ENCODE results near the gene LIG3.
A peak's percentile ranks its signal among the peaks of the same experiment; 100 is the strongest.
"Not testable (repeated sequence)": the region's sequence is repeated elsewhere in the genome, so short reads cannot be mapped to it uniquely, and the experiment has no call there.

Gene LIG3

DNA sequence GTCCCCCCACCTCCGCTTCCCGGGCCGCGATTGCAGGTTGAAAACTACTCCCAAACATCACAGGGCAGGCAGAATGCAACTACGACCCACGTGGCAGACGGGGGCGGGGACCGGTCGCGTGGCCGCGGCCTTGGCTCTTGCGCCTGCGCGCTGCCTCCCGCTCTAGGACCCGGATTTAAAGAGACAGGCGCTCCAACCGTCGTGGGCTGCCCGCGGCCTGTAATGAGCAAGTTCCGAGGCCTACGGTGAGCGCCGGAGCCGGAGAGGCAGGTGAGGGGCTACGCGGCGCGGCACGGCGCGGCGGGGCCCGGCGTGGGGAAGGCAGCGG is at the start of gene LIG3:
Gene LIG3 (plus strand): TSS at position 160 of the 328 bp plus-strand sequence. CDS start 2,494 bp downstream, outside the sequence.
- Mint-ChIP-seq H3K4me3 (peak within 1 kb of the TSS; percentile 91 to 97 (median 96)), H3K36me3 (ENCODE audit: low read depth) (peaks cover 14% of the 10 kb centered on the region), H3K9me3 (no peaks in the 10 kb centered on the region), H3K4me1 (peaks cover 40% of the 10 kb centered on the region), H3K27me3 (ENCODE audit: low read depth) (no peaks in the 10 kb centered on the region), H3K27ac (peak within 1 kb of the TSS; percentile 98 to 99 (median 99))
- TF ChIP-seq, protein P1, sequence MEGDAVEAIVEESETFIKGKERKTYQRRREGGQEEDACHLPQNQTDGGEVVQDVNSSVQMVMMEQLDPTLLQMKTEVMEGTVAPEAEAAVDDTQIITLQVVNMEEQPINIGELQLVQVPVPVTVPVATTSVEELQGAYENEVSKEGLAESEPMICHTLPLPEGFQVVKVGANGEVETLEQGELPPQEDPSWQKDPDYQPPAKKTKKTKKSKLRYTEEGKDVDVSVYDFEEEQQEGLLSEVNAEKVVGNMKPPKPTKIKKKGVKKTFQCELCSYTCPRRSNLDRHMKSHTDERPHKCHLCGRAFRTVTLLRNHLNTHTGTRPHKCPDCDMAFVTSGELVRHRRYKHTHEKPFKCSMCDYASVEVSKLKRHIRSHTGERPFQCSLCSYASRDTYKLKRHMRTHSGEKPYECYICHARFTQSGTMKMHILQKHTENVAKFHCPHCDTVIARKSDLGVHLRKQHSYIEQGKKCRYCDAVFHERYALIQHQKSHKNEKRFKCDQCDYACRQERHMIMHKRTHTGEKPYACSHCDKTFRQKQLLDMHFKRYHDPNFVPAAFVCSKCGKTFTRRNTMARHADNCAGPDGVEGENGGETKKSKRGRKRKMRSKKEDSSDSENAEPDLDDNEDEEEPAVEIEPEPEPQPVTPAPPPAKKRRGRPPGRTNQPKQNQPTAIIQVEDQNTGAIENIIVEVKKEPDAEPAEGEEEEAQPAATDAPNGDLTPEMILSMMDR (IDR thresholded peaks at IDR 0.05; ENCODE audit: unreplicated experiment in 3 of 3) = no peak

DNA sequence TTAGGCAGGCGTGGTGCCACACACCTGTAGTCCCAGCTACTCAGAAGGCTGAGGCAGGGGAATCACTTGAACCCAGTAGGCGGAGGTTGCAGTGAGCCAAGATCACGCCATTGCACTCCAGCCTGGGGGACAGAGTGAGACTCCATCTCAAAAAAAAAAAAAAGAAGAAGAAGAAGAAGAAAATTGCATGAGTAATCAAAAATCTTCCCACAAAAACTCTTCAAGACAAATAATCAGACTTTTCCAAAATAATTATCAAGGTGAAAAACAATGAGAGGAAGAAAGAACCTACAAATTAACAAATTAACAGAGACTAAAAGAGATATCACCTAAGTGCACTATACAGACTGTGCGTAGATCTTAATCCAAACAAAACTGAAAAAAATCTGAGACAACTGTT is 29.5 kb upstream of the LIG3 start:
- not testable (repeated sequence) for H3K4me1 Mint-ChIP-seq; H3K36me3 Mint-ChIP-seq (ENCODE audit: low read depth); H3K9me3 Mint-ChIP-seq; H3K27ac Mint-ChIP-seq; H3K4me3 Mint-ChIP-seq; H3K27me3 Mint-ChIP-seq (ENCODE audit: low read depth)

DNA sequence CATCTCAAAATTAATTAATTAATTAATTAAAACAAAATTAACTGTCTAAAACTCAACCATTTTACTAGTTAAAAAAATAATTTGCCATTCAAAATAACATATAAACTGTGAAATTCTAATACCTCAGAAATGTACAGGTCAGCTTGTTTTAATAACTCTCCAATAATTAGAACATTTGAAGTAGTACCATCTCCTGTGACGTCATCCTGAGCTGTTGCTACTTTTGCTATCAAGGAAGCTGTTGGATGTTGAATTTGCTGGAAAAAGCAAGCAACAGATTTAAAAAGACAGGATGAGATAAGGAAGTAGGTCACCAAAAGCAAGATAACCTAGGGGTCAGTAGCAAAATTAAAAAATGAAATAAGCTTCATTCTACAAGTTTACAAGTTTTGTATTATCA is 21.9 kb upstream of the LIG3 start:
- peaks cover 12% of the 10 kb centered on the region for H3K4me1 Mint-ChIP-seq
- peaks cover 4% of the 10 kb centered on the region for H3K27me3 Mint-ChIP-seq (ENCODE audit: low read depth)
- peaks cover 4% of the 10 kb centered on the region for H3K36me3 Mint-ChIP-seq (ENCODE audit: low read depth)
- no peak overlapping the region for H3K27ac Mint-ChIP-seq
- TF ChIP-seq, protein P1 (IDR thresholded peaks at IDR 0.05; ENCODE audit: unreplicated experiment in 3 of 3) = no peak
- peak overlapping the region in 2 of 3 experiments; percentile 61 to 64 for H3K4me3 Mint-ChIP-seq
- no peaks in the 10 kb centered on the region for H3K9me3 Mint-ChIP-seq

DNA sequence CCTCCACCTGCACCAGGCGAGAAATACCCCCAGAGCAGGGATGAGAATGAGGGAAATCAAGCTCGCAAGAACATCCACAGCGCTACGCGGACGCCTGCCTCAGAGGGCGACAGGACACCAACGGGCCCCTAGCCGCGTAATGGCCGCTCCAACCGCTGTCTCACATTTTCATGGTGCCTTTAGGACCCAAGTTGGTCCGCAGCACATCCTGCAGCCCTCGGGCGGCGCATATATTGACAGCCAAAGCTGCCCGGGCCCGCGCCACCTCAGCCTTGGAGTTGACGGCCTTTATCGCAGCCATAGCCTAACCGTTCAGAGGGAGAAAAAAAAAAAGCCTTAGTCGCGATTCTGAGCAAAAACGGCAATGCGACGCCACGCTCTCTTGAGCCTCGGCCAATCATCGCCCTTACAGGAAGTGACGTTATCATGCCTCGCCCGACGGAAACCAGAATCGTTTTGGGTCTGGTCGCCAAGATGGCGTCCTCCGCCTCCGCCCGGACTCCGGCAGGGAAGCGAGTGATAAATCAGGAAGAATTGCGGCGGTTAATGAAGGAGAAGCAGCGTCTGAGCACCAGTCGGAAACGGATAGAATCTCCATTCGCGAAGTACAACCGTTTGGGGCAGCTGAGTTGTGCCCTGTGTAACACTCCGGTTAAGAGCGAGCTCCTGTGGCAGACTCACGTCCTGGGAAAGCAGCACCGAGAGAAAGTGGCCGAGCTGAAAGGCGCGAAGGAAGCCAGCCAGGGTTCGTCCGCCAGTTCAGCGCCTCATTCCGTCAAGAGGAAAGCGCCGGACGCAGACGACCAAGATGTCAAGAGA is 19.0 kb upstream of the LIG3 start, which contains the start of the genes CCT6B and ZNF830:
Gene CCT6B (minus strand): TSS at position 368 of the 819 bp plus-strand sequence. CDS start 67 bp downstream, at position 301.
Gene ZNF830 (plus strand): TSS at position 448 of the 819 bp plus-strand sequence. CDS start 27 bp downstream, at position 475.
- Mint-ChIP-seq H3K4me1 (peaks cover 12% of the 10 kb centered on the region), H3K27ac (peak within 1 kb of the TSS; percentile 95 to 99 (median 98)), H3K36me3 (ENCODE audit: low read depth) (peaks cover 12% of the 10 kb centered on the region), H3K27me3 (ENCODE audit: low read depth) (peaks cover 4% of the 10 kb centered on the region), H3K4me3 (peak within 1 kb of the TSS; percentile 97 to 100 (median 99)), H3K9me3 (no peaks in the 10 kb centered on the region)
- TF ChIP-seq, protein P1 (IDR thresholded peaks at IDR 0.05; ENCODE audit: unreplicated experiment in 3 of 3) = no peak

DNA sequence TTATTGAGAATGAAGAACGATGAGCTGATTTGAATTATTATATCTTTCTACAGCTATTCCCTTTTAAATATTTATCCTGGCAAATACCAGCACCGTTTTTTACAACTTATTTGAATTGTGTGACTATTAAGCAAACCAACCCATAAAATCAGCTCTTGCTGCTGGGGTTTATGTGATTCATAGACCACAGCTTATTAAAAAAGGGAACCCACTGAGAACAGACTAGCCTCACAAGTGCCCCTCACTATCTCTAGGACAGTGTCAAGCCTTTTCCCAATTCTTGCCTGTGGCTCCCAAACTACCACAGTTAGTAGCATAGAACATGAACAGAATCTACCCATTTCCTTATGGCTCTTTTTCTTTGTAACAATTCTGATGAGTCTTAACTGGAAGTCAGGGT is 6.1 kb upstream of the LIG3 start:
- Mint-ChIP-seq H3K27ac (no peak overlapping the region), H3K4me3 (no peak overlapping the region), H3K27me3 (ENCODE audit: low read depth) (peaks cover 9% of the 10 kb centered on the region), H3K36me3 (ENCODE audit: low read depth) (no peaks in the 10 kb centered on the region), H3K4me1 (peaks cover 1% of the 10 kb centered on the region), H3K9me3 (no peaks in the 10 kb centered on the region)
- TF ChIP-seq, protein P1 (IDR thresholded peaks at IDR 0.05; ENCODE audit: unreplicated experiment in 3 of 3) = no peak

DNA sequence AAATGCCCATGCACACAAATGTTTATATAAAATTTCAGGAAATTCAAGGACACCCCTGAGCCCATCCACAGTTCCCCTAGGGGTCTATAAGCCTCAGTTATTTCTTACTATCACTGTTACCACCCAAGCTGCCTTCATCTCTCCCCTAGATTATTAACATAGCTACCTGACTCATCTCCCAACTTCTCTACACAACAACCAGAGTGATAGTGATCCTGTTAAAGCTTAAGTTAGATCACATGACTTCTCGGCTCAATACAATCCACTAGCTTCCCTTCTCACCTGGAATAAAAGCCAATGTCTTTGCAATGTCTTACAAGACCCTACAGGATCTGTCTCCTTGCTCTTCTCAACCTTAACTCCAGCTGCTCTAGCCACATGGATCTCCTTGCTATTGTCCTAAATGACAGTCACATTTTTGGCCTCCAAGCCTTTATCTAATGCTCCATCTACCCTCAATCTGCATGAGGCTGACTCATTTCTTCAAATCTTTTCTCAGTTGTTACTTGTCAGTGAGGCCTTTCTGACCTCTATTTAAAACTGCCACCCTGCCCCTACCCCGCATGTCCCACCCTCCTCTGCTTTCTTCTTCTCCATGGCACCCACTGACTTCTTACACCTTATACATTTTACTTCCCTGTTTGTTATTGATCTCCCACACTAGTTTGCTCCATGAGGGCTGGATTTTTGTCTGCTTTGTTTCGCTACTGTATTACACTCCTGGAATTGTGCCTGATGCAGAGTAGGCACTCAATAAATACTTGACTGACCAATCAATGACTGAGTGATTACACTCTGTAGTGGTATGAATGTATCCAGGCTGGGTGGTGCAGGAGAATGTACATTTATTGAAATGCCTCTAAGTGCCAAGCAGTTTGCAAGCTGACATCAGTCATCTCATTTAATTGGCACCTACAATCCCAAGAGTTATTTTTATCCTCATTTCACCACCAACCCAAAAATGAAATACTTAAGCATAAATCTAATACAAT is 5.2 kb upstream of the LIG3 start:
- H3K4me3 Mint-ChIP-seq = no peak overlapping the region
- H3K27me3 Mint-ChIP-seq (ENCODE audit: low read depth) = peaks cover 9% of the 10 kb centered on the region
- H3K4me1 Mint-ChIP-seq = peaks cover 10% of the 10 kb centered on the region
- H3K9me3 Mint-ChIP-seq = no peaks in the 10 kb centered on the region
- no peak overlapping the region for H3K27ac Mint-ChIP-seq
- no peaks in the 10 kb centered on the region for H3K36me3 Mint-ChIP-seq (ENCODE audit: low read depth)
- TF ChIP-seq, protein P1 (IDR thresholded peaks at IDR 0.05; ENCODE audit: unreplicated experiment in 3 of 3) = no peak

All from nephron (organoid).